Activated T-helper 1 cell treated with anti-CD3 and anti-CD28 coated beads, Interleukin-12 subunit alpha, Interleukin-12 subunit beta, Interleukin-2, Interleukin-4 antibody, amounts not matched to agents 30 ng/mL and 10 ng/mL and 1 ng/mL, durations not matched to agents 14 hours and 24 hours and 36 hours (primary cell): ENCODE data around the gene AFG1L. TPM values are rescaled to one million over a fixed set of nuclear protein-coding genes. Genes with fewer than 3 reads are reported as not detected.

Experiments used
- DNase-seq: peaks from one replicate; pipeline ENCODE4 v3.0.0; 2021; ENCODE audit warnings: low spot score
- H3K27ac Mint-ChIP-seq: one replicate; pipeline ENCODE4 v1.8.0; 2021; ENCODE audit warnings: mild to moderate bottlenecking, mixed read lengths
- H3K27me3 Mint-ChIP-seq: one replicate; pipeline ENCODE4 v1.8.0; 2022; ENCODE audit warnings: mild to moderate bottlenecking, moderate library complexity, mixed read lengths; ENCODE audit not compliant: insufficient read depth
- H3K36me3 Mint-ChIP-seq: one replicate; pipeline ENCODE4 v1.8.0; 2021; ENCODE audit warnings: low read depth, mixed read lengths
- H3K4me1 Mint-ChIP-seq: one replicate; pipeline ENCODE4 v1.8.0; 2021; ENCODE audit warnings: low read depth, mixed read lengths
- H3K4me3 Mint-ChIP-seq: one replicate; pipeline ENCODE4 v1.8.0; 2021; ENCODE audit warnings: mild to moderate bottlenecking, moderate library complexity, mixed read lengths
- H3K9me3 Mint-ChIP-seq: one replicate; pipeline ENCODE4 v1.8.0; 2021; ENCODE audit warnings: mixed read lengths
- intact Hi-C: fragments of 100-400 bp; cut with micrococcal nuclease; formaldehyde crosslinking; loops from one replicate; pipeline ENCODE4 v1.15.1; 2024
- total RNA-seq: library from RNA; stranded (reverse); gene quantifications from 2 replicates; pipeline ENCODE4 v1.2.3, GENCODE V29; 2022

AFG1L gene
- total RNA-seq, 1 donor from 2014 or later: 4.3 TPM

DNA sequence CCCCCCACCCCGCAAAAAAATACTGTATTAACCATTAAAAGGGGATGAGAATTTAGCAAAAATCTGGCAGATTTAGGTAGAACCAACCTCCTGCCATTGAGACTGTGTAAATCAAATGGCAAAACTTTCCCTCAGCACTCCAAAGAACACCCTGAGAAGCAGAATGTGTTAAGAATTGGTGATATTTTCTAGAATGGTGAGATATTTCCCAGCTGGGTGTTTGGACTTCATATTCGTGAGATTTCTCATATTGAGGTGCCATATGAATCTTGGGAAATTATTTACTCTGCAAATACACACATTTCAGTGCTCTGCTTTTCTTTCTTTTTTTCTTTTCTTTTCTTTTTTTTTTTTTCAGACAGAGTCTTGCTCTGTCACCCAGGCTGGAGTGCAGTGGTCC, 199.6 kb downstream of the AFG1L start:
- Mint-ChIP-seq H3K4me3 (no peak overlapping the region), H3K27ac (no peak overlapping the region), H3K9me3 (no peaks in the 10 kb centered on the region), H3K4me1 (no peaks in the 10 kb centered on the region), H3K36me3 (no peaks in the 10 kb centered on the region), H3K27me3 (peaks cover 7% of the 10 kb centered on the region)
- intact Hi-C loops: loop anchor here (10.0 kb wide), 2 partner anchors 230 to 510 kb away; partner anchors contain the start of gene SNX3
- DNase-seq: no peak

GRCh38 chr6:108497883-108498282, 203.0 kb downstream of the AFG1L start:
- H3K4me1 Mint-ChIP-seq: no peaks in the 10 kb centered on the region

DNA sequence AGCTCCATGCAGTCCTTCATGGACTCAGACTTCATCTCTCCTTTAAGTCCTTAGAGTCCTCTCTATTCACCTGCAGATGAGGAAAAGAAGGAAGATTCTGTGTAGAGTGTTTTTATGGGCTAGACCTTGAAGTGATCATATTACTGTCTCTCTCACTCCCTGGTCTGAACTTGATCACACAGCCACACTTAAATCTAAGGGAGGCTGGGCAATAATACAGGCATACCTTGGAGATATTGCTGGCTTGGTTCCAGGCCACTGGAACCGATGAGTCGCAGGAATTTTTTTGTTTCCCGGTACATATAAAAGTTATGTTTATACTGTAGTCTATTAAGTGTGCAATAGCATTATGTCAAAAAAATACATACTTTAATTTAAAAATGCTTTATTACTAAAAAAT, 206.7 kb downstream of the AFG1L start:
- intact Hi-C loops: no loop called here
- no peak overlapping the region for H3K27ac Mint-ChIP-seq
- no peaks in the 10 kb centered on the region for H3K4me1 Mint-ChIP-seq
- H3K36me3 Mint-ChIP-seq: no peaks in the 10 kb centered on the region
- H3K9me3 Mint-ChIP-seq: no peaks in the 10 kb centered on the region
- H3K4me3 Mint-ChIP-seq: no peak overlapping the region
- peaks cover 5% of the 10 kb centered on the region for H3K27me3 Mint-ChIP-seq
- no peak for DNase-seq

More at GRCh38 chr6:108497883-108498282, 203.0 kb downstream of the AFG1L start:
- Mint-ChIP-seq H3K36me3 (no peaks in the 10 kb centered on the region), H3K27me3 (peaks cover 5% of the 10 kb centered on the region), H3K4me3 (no peak overlapping the region), H3K9me3 (no peaks in the 10 kb centered on the region), H3K27ac (no peak overlapping the region)
- intact Hi-C loops: loop anchor here (10.0 kb wide), 2 partner anchors 233 to 513 kb away; partner anchors contain the start of gene SNX3
- DNase-seq: no peak

GRCh38 chr6:108502832-108503231, 208.0 kb downstream of the AFG1L start:
- Mint-ChIP-seq H3K36me3 (no peaks in the 10 kb centered on the region), H3K9me3 (no peaks in the 10 kb centered on the region), H3K4me1 (no peaks in the 10 kb centered on the region), H3K27ac (no peak overlapping the region), H3K27me3 (no peaks in the 10 kb centered on the region), H3K4me3 (no peak overlapping the region)
- intact Hi-C loops: no loop called here
- no peak for DNase-seq

GRCh38 chr6:108507316-108507715, 212.5 kb downstream of the AFG1L start:
- H3K9me3 Mint-ChIP-seq: no peaks in the 10 kb centered on the region
- no peak overlapping the region for H3K27ac Mint-ChIP-seq
- H3K4me3 Mint-ChIP-seq: no peak overlapping the region
- no peaks in the 10 kb centered on the region for H3K36me3 Mint-ChIP-seq
- DNase-seq: no peak
- peaks cover under 1% of the 10 kb centered on the region for H3K27me3 Mint-ChIP-seq
- intact Hi-C loops: no loop called here
- H3K4me1 Mint-ChIP-seq: no peaks in the 10 kb centered on the region

DNA sequence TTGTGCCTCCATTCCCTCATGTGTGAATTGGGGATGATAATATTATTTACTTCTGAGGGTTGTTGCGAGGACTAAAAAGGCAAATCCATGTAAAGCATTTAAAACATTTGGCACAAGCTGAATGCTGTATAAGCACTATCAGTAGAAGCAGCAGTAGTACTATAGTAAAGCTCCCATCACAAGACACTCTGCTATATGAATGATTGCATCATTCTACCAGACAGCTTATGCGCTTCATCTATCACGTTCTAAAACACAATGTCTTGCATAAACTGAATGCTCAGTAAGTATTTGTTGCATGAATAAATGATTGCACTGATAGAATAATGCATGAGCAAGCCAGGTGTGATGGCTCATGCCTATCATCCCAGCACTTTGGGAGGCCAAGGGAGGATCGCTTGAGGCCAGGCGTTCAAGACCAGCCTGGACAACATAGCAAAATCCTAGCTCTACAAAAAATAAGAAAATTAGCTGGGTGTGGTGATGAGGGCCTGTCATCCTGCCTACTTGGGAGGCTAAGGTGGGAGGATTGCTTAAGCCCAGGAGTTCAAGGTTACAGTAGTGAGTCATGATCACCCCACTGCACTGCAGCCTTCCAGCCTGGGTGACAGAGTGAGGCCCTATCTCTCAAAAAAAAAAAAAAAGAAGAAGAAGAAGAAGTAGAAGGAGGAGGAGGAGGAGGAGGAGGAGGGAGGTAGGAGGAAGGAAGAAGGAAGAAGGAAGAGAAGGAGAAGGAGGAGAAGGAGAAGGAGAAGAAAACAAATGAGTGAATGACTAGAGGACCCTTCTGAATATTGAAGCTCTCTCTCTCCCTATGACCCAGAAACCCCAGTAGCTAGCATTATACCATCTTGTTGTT, 215.8 kb downstream of the AFG1L start:
- no peaks in the 10 kb centered on the region for H3K9me3 Mint-ChIP-seq
- H3K4me3 Mint-ChIP-seq: no peak overlapping the region
- peaks cover 5% of the 10 kb centered on the region for H3K27me3 Mint-ChIP-seq
- H3K4me1 Mint-ChIP-seq: no peaks in the 10 kb centered on the region
- DNase-seq: no peak
- intact Hi-C loops: no loop called here
- H3K27ac Mint-ChIP-seq: no peak overlapping the region
- no peaks in the 10 kb centered on the region for H3K36me3 Mint-ChIP-seq

DNA sequence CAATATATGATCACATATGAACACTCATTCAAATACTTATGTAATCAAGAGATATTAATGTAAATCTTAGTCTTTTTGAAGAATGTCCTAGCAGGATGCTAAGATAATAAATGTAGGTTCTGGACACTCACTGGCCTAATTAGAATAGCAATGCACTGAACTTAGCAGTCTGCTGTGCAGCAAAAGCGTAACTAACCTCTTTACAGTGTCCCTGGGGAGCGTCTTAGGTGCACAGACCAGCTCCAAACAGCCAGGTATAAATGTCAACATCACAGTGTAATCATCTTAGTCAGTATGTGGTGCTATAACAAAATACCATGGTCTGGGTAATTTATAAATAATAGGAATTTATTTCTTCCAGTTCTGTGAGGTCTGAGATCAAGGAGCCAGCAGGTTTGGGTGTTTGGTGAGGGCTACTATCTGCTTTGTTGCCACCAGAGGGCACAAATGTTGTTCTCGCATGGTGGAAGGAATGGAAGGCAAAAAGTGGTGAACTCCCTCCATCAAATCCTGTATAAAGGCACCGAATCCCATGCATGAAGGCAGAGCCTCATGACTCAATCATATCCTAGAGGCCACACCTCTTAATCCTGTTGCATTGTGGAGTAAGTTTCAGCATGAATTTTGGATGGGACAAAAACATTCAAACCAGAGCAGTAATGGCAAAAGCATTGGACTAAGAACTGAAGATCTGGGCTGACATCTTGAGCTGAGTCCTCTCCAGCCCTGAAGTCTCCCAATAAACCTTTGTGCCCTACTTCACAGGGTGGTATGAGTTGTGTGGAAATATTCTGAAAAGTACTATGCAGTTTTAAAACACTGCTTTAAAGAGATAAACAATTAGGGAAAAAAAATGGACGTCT, 224.1 kb downstream of the AFG1L start:
- H3K9me3 Mint-ChIP-seq: no peaks in the 10 kb centered on the region
- peaks cover 16% of the 10 kb centered on the region for H3K27me3 Mint-ChIP-seq
- intact Hi-C loops: no loop called here
- H3K4me1 Mint-ChIP-seq: no peaks in the 10 kb centered on the region
- no peaks in the 10 kb centered on the region for H3K36me3 Mint-ChIP-seq
- no peak overlapping the region for H3K27ac Mint-ChIP-seq
- DNase-seq: no peak
- H3K4me3 Mint-ChIP-seq: no peak overlapping the region

DNA sequence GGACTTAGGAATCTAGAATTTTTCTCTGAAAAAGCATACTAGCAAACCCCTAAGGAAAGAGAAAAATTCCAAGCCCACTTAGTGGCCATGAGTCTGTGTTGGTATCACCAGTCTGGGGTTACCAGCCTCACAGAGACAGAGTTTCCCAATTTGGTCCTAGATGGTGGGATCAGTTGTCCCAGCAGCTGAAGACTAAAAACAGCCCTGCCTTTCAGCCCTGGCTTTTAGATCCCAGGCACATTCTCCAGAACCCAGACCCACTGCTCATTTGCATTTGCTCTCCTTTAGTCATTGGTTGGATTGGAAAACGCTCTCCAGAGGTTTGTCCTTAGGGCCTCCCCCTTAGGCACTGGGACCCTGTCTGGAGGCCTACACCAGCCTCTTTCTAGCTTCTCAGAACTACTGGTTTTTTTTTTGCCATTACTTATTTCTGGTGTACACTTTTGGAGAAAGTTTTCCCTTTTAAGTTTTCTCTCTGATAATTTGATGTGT, 226.8 kb downstream of the AFG1L start:
- intact Hi-C loops: loop anchor here (10.0 kb wide), 1 partner anchor 347 kb away; no protein-coding TSS in a partner anchor
- peaks cover 17% of the 10 kb centered on the region for H3K27me3 Mint-ChIP-seq
- no peak overlapping the region for H3K4me3 Mint-ChIP-seq
- no peak overlapping the region for H3K27ac Mint-ChIP-seq
- H3K36me3 Mint-ChIP-seq: no peaks in the 10 kb centered on the region
- H3K4me1 Mint-ChIP-seq: no peaks in the 10 kb centered on the region
- no peaks in the 10 kb centered on the region for H3K9me3 Mint-ChIP-seq
- no peak for DNase-seq

GRCh38 chr6:108523697-108524096, 228.8 kb downstream of the AFG1L start:
- Mint-ChIP-seq H3K27me3 (peaks cover 15% of the 10 kb centered on the region), H3K9me3 (no peaks in the 10 kb centered on the region), H3K4me1 (no peaks in the 10 kb centered on the region), H3K36me3 (no peaks in the 10 kb centered on the region), H3K4me3 (no peak overlapping the region), H3K27ac (no peak overlapping the region)
- intact Hi-C loops: loop anchor here (10.0 kb wide), 1 partner anchor 349 kb away; no protein-coding TSS in a partner anchor
- no peak for DNase-seq

- no peak overlapping the region for H3K4me3 Mint-ChIP-seq
- peaks cover 17% of the 10 kb centered on the region for H3K27me3 Mint-ChIP-seq
- intact Hi-C loops: loop anchor here (10.0 kb wide), 1 partner anchor 350 kb away; no protein-coding TSS in a partner anchor
- H3K27ac Mint-ChIP-seq: no peak overlapping the region
- H3K4me1 Mint-ChIP-seq: no peaks in the 10 kb centered on the region
- no peak for DNase-seq
- no peaks in the 10 kb centered on the region for H3K36me3 Mint-ChIP-seq
- no peaks in the 10 kb centered on the region for H3K9me3 Mint-ChIP-seq
Observed at GRCh38 chr6:108524528-108525248, 229.8 kb downstream of the AFG1L start.

DNA sequence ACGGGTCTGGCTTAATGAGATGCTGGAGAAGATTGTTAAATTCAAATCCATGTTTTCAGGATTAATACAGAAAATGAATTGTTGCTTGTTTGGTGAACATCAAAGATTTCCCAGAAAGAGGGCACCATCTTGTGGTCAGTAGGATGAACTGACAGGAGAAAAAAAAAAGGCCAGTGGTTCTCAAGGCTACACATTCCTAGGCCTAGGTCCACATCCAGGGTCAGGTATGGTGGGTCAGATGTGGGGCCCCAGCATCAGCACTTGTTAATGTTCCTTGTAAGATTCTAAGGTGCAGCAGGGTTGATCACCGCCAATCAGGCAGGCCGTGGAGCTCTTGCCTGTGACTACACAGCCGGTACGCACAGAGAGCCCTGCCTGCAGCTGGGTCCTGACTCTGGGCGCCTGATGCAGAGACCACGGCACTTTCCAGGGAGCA, 231.9 kb downstream of the AFG1L start:
- no peak for DNase-seq
- H3K27ac Mint-ChIP-seq: no peak overlapping the region
- H3K9me3 Mint-ChIP-seq: no peaks in the 10 kb centered on the region
- H3K4me3 Mint-ChIP-seq: no peak overlapping the region
- intact Hi-C loops: loop anchor here (1.0 to 10.0 kb wide), 2 partner anchors 352 to 413 kb away; no protein-coding TSS in a partner anchor
- H3K36me3 Mint-ChIP-seq: no peaks in the 10 kb centered on the region
- H3K4me1 Mint-ChIP-seq: no peaks in the 10 kb centered on the region
- peaks cover 25% of the 10 kb centered on the region for H3K27me3 Mint-ChIP-seq

DNA sequence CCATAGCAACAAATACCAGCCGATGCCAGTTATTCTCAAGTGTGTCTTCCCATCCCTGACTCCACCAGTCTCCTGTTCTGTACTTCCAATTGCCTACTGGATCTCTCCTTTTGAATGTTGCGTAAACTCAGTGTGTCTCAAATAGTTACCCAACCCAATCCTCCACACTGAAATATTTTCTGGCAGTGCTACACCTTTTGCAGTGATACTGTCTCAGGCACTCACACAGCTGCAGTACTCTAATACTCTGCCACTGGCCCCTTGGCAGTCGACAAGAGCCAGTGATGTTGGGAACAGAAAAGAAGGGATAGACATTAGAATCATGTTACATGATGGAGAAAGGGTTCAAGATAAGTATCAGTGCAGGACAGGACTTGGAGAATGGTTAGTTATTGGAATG, 234.0 kb downstream of the AFG1L start:
- H3K9me3 Mint-ChIP-seq: no peaks in the 10 kb centered on the region
- H3K27me3 Mint-ChIP-seq: peaks cover 25% of the 10 kb centered on the region
- no peak for DNase-seq
- intact Hi-C loops: loop anchor here (10.0 kb wide), 1 partner anchor 354 kb away; no protein-coding TSS in a partner anchor
- no peaks in the 10 kb centered on the region for H3K4me1 Mint-ChIP-seq
- no peak overlapping the region for H3K27ac Mint-ChIP-seq
- no peak overlapping the region for H3K4me3 Mint-ChIP-seq
- no peaks in the 10 kb centered on the region for H3K36me3 Mint-ChIP-seq
